VCaP (cell line): Measurements from ENCODE around the gene CPEB3.
"Not testable (repeated sequence)": the region's sequence is repeated elsewhere in the genome, so short reads cannot be mapped to it uniquely, and the experiment has no call there.

Experiments used
- H3K27ac ChIP-seq: fragments of 450-650 bp; 2 replicates; pipeline ENCODE4 v1.5.1; 2017
- TF ChIP-seq, protein P1 (sequence below): fragments of 450-650 bp; conservative IDR thresholded peaks from 2 replicates; pipeline ENCODE4 v1.5.1; 2017; ENCODE audit warnings: mild to moderate bottlenecking, moderate library complexity

CPEB3 gene

DNA sequence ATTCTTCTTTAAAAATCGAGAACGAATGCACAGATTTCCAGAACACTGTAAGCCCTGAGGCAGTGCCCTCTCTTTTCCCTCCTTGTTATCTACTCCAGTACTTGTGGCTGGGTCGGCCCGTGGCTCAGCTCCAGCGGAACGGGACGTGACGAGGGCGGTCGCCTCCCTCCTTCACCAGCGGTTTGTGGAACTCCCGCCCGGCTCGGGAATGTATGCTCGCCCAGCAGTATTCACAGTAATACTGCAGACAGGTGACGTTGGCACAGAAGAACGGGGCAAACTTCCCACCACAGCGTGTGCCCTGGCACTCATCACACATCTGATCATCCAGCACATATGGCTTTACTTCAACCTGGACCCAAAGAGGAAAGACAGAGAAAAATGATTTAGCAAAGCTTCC lies 238.8 kb downstream of the CPEB3 start:
- TF ChIP-seq, protein P1, sequence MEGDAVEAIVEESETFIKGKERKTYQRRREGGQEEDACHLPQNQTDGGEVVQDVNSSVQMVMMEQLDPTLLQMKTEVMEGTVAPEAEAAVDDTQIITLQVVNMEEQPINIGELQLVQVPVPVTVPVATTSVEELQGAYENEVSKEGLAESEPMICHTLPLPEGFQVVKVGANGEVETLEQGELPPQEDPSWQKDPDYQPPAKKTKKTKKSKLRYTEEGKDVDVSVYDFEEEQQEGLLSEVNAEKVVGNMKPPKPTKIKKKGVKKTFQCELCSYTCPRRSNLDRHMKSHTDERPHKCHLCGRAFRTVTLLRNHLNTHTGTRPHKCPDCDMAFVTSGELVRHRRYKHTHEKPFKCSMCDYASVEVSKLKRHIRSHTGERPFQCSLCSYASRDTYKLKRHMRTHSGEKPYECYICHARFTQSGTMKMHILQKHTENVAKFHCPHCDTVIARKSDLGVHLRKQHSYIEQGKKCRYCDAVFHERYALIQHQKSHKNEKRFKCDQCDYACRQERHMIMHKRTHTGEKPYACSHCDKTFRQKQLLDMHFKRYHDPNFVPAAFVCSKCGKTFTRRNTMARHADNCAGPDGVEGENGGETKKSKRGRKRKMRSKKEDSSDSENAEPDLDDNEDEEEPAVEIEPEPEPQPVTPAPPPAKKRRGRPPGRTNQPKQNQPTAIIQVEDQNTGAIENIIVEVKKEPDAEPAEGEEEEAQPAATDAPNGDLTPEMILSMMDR = no peak
- no peak overlapping the region for H3K27ac ChIP-seq

DNA sequence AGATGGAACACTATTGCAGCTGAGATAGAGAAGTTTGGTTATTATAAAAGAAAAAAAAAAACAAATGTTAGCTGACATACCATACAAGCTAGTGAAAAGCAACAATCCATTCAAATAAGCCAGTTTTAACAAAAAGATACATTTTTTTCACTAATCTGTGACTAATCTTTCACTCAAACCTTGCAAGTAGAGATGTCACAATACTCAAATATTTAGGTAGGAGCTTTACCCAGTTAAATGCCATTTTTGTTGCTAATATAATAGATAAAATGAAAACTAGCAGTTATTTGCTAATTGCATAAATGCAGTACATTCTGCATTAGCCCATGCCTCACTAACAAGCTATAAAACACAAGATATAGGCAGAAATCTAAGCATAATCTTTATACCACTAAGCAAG lies 243.7 kb downstream of the CPEB3 start:
- H3K27ac ChIP-seq = no peak overlapping the region
- TF ChIP-seq, protein P1 = no peak

DNA sequence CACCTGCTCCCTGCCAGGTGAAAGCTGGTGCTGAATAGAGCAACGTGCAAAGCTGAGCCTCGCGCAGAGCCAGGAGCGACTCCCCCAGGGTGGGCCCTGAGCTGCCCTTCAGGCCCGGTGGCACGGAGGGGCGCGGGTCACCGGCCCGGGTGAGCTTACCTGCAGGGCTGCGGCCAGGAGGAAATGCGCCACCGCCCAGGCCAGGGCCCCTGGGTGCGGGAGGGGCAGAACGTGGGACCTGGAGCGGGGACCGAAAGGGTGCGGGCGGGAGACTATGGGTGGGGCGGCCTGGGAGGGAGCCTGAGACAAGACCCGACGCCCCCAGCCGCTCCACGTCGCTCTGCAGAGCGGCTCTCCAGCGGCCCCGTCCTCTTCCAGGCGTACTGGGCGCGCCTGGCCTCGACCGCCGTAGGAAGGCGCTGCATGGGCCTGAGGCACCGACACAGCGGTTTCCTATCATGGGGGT lies 245.2 kb downstream of the CPEB3 start:
- no peak overlapping the region for H3K27ac ChIP-seq
- TF ChIP-seq, protein P1 = no peak

DNA sequence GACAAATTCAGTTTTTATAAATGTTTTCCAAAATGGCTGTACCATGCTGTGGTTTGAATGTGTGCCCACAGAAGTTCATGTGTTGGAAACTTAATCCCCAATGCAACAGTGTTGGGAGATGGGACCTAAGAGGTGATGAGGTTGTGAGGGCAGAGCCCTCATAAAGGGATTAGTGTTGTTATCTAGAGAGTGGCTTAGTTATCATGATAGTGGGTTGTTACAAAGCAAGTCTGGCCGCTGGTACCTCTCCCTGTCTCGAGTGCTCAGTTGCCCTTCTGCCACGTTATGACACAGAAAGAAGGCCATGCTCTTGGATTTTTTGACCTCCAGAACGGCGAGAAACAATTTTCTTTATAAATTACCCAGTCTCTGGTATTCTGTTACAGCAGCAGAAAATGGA lies 248.3 kb downstream of the CPEB3 start:
- TF ChIP-seq, protein P1 = no peak
- H3K27ac ChIP-seq = no peak overlapping the region

DNA sequence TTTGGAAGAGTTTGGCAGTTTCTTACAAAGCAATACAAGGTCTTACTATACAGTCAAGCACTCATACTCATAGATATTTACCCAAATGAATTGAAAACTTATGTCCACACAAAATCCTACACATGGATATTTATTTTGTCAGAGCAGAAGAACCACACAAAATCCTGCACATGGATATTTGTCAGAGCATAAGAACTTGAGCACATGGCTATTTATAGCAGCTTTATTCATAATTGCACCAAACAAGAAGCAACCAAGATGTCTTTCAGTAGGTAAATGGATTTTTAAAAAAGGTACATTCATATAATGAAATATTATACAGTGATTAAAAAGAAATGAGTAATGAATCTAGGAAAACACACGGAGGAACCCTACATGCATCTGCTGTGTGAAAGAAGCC lies 251.9 kb downstream of the CPEB3 start:
- no peak overlapping the region for H3K27ac ChIP-seq
- TF ChIP-seq, protein P1 = no peak

DNA sequence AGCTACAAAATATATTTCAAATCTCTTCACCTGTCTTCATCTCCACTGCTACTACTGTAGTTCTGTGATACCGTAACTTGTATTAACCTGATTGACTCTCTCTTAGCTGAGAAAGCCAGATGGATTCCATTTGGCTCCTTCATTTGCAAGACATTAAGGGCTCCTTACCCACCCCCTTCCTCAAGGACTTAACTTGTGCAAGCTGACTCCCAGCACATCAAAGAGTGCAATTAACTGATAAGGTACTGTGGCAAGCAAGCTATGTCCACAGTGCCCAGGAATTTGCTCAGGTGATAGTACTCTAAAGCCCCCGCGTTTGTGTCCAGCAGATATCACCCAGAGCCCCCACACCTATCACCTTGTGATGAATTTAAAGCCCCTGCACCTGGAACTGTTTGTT lies 257.8 kb downstream of the CPEB3 start:
- not testable (repeated sequence) for H3K27ac ChIP-seq

DNA sequence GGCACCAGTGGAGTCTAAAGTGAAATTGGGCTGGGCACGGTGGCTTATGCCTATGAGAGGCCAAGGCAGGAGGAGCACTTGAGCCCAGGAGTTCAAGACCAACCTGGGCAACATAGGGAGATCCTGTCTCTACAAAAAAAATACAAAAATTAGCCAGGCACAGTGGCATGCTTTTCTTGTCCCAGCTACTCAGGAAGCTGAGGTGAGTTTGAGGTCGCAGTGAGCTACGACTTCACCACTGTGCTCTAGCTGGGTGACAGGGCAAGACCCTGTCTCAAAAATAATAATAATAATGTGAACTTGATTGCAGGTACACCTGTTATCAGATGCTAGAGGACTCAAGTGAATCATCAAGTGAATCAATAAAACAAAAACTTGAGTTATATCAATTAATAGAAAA lies 259.3 kb downstream of the CPEB3 start:
- TF ChIP-seq, protein P1 = no peak

DNA sequence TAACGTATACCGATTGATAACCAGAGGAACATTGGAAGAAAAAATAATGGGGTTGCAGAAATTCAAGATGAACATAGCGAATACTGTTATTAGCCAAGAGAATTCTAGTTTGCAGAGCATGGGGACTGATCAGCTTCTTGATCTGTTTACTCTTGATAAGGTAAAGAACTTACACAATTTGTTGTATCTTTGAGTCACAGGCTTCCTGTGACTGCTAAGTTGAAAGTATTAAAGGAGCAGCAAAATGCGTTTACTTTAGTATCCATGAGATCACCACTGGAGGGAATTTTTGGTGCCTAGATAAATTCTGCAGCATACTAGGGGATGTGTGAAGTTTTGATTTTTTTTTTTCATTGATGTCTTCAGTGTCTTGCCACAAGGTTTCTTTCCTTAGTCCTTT lies 263.7 kb downstream of the CPEB3 start:
- H3K27ac ChIP-seq = no peak overlapping the region
- TF ChIP-seq, protein P1 = no peak

More for the DNA sequence above, 259.3 kb downstream of the CPEB3 start:
- H3K27ac ChIP-seq = no peak overlapping the region

DNA sequence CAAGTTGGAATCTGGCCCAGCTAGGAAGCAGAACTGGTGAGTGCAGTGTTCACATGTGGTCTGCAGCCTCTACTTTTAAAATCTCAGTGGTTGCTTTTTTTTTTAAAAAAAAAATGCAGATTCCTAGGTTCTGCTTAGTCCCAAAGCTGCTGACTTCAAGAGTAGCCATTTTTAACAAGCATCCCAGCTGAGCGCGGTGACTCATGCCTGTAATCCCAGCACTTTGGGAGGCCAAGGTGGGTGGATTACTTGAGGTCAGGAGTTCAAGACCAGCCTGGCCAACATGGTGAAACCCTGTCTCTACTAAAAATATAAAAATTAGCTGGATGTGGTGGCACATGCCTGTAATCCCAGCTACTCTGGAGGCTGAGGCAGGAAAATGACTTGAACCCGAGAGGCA lies 265.5 kb downstream of the CPEB3 start:
- H3K27ac ChIP-seq = not testable (repeated sequence)
